Left ventricle myocardium inferior (tissue), 1 donor: ENCODE results near the gene INSYN2B. TPM values are rescaled to one million over a fixed set of nuclear protein-coding genes. Genes with fewer than 3 reads are reported as not detected.

ENCODE experiments used
- DNase-seq: peaks from one replicate; pipeline ENCODE4 v3.0.0-alpha.2; 2020
- H3K27ac ChIP-seq: fragments of 200-600 bp; replicated peaks from 2 replicates; pipeline ENCODE4 v1.8.0; 2021
- H3K27me3 ChIP-seq: fragments of 200-600 bp; 2 replicates; pipeline ENCODE4 v1.8.0; 2021; ENCODE audit warnings: low read depth
- H3K36me3 ChIP-seq: fragments of 200-600 bp; 2 replicates; pipeline ENCODE4 v1.8.0; 2021
- H3K4me1 ChIP-seq: fragments of 200-600 bp; 2 replicates; pipeline ENCODE4 v1.8.0; 2021
- H3K4me3 ChIP-seq: fragments of 200-600 bp; 2 replicates; pipeline ENCODE4 v1.8.0; 2021; ENCODE audit warnings: mild to moderate bottlenecking, moderate library complexity
- H3K9me3 ChIP-seq: fragments of 200-600 bp; replicated peaks from 2 replicates; pipeline ENCODE4 v1.8.0; 2021
- CTCF ChIP-seq: fragments of 200-600 bp; IDR thresholded peaks from 2 replicates; pipeline ENCODE4 v1.8.0; 2021; ENCODE audit warnings: antibody characterized with exemption, mild to moderate bottlenecking, borderline replicate concordance
- intact Hi-C: fragments of 100-400 bp; cut with micrococcal nuclease; formaldehyde crosslinking; loops from one replicate; pipeline ENCODE4 v1.11.0; 2022
- total RNA-seq: library from RNA; stranded (reverse); fragmentation: NEBNext Ultra II Directional; extraction: Animal tissue kit (Norgen Biotek cat#: 25700); gene quantifications from one replicate; pipeline ENCODE4 v1.2.1, GENCODE V29; 2021
- donor health status: DM: no; HTN: yes; CAD: no; lungs with severe emphysema.

INSYN2B gene
- total RNA-seq, 1 donor from 2014 or later = 0.08 TPM

DNA sequence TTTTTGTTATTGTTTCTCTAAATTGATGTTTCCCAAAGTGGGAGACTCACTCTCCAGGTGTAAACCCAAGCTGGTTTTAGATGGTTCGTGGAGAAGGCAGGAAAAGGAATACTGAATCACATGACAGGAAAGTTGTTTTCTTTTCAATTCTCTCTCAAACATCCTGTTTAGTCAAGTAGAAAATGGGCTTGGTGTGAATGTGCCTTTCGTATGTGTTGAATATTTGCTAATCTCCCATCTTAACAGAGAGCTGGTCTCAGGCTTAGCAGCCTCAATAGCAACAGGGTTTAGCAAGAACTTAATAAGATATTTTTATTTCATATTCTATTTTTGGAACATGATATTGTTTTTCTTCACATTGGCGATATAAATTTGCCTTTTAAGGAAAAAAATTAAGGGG, 119.7 kb downstream of the INSYN2B start:
- Histone ChIP-seq H3K36me3 (no peaks in the 10 kb centered on the region), H3K27me3 (peaks cover 22% of the 10 kb centered on the region), H3K27ac (no peak overlapping the region), H3K9me3 (no peaks in the 10 kb centered on the region), H3K4me1 (no peaks in the 10 kb centered on the region), H3K4me3 (no peak overlapping the region)
- TF ChIP-seq CTCF = no peak
- intact Hi-C loops = no loop called here
- no peak for DNase-seq

DNA sequence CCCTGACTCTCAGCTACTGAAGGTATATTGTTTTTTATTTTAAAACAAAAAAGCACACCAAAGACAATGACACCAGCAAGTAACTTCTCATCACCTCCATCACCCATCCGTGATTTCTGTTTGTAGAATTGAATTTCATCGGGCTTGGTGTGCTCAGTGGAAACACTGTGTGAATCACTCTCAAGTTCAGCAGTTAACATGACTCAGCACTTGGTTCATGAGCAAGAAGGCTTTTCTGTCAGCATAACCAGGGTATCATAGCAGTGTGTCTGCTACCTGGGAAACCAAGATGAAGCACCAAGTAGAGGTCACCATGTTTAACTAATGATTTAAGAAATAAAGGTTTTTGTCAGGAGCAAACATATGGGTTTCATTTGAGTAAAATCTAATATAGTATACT, 123.7 kb downstream of the INSYN2B start:
- no peak for TF ChIP-seq CTCF
- no peak for DNase-seq
- Histone ChIP-seq H3K27ac (no peak overlapping the region), H3K27me3 (peaks cover 7% of the 10 kb centered on the region), H3K36me3 (no peaks in the 10 kb centered on the region), H3K4me1 (no peaks in the 10 kb centered on the region), H3K4me3 (no peak overlapping the region), H3K9me3 (peaks cover 9% of the 10 kb centered on the region)
- intact Hi-C loops = no loop called here

DNA sequence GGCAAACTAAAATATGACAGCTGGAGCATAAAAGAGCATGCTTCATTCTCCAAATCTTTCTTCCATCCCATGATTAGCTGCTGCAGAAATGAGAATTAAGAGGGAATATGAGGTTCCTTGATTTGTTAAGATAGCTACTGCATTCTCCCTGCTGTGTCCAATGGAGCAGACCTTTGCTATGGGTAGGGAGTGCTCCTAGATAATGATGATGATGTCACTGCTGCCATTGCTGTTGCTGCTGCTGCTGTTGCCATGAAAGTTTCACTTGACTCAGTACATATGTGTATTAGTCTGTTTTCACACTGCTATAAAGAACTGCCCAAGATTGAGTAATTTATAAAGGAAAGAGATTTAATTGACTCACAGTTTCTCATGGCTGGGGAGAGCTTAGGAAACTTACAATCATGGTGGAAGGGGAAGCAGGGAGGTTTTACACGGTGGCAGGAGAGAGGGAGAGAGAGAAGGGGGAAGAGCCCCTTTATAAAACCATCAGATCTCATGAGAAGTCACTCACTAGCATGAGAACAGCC, 128.9 kb downstream of the INSYN2B start:
- TF ChIP-seq CTCF = no peak
- intact Hi-C loops = no loop called here
- Histone ChIP-seq H3K36me3 (peaks cover 6% of the 10 kb centered on the region), H3K4me3 (no peak overlapping the region), H3K4me1 (no peaks in the 10 kb centered on the region), H3K27me3 (no peaks in the 10 kb centered on the region), H3K27ac (no peak overlapping the region), H3K9me3 (peaks cover 34% of the 10 kb centered on the region)
- no peak for DNase-seq

DNA sequence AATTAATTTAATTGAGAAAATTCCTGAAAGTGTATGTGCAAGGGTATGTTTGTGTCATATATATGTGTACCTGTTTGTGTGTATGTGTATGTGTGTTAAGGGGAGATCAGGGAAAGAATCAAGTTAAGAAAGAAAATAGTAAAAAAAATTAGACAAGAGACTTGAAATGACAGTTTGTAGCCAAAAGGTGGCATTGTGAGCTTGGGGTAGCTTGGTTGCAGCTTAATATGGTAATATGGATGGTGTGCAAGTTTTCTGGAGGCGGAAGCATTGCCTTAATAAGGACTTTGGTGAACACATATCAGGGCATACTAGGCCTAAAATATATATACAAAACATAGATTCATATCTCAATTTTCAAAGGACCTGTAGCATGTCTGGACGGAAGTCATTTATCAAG, 129.9 kb downstream of the INSYN2B start:
- H3K4me3 ChIP-seq = no peak overlapping the region
- no peak for DNase-seq
- no peak for TF ChIP-seq CTCF
- no peaks in the 10 kb centered on the region for H3K4me1 ChIP-seq
- H3K36me3 ChIP-seq = peaks cover 6% of the 10 kb centered on the region
- intact Hi-C loops = no loop called here
- H3K27ac ChIP-seq = no peak overlapping the region
- H3K27me3 ChIP-seq = no peaks in the 10 kb centered on the region
- peaks cover 34% of the 10 kb centered on the region for H3K9me3 ChIP-seq

DNA sequence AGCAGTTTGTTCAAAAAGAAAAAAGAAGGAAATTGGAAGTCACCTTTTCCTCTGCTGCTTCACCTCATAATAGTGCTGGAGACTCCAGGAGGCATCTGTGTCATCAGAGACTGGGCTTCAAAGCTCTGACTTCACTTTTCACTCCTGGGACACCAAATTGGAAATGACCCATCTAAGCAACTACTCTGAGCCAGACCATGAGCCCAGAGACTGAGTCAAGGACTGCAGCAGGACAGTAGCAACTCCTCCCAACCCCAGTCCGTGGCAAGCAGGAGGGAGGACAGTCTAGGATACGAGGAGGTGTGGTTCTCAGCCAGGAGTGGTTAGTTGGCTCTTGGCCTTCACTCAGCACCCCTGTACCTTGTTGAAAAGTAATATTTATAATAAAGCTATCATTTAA, 131.5 kb downstream of the INSYN2B start:
- intact Hi-C loops = no loop called here
- Histone ChIP-seq H3K27ac (no peak overlapping the region), H3K4me1 (no peaks in the 10 kb centered on the region), H3K36me3 (peaks cover 6% of the 10 kb centered on the region), H3K9me3 (peaks cover 34% of the 10 kb centered on the region), H3K27me3 (no peaks in the 10 kb centered on the region), H3K4me3 (no peak overlapping the region)
- no peak for TF ChIP-seq CTCF
- DNase-seq = no peak
